ENCODE measurements around the gene GCK.

GRCh38 chr7:44122529-44122928, 66.7 kb downstream of the GCK start:
- no peak for TF ChIP-seq EZH2 (IDR thresholded peaks at IDR 0.05; ENCODE audit: borderline replicate concordance, low read length)
- no peak for TF ChIP-seq CTCF (conservative IDR thresholded peaks at IDR 0.05 in 1 of 2, IDR thresholded peaks at IDR 0.05 in 1 of 2; ENCODE audit: extremely low read depth in 1 of 2, insufficient read depth in 1 of 2, low read depth in 1 of 2, low read length in 2 of 2)

Data from mammary epithelial cell (primary cell).